Posterior cingulate gyrus (tissue), 11 donors: Measurements from ENCODE around the gene KDR.

Experiments
- DNase-seq, 10 donors: peaks; one replicate each; pipeline versions ENCODE4 v3.0.0 to v3.0.0-alpha.2; 2020 to 2021; ENCODE audit warnings: mixed read lengths in 3 of 10
- intact Hi-C: fragments of 100-400 bp; cut with DNase I; formaldehyde crosslinking; loops from one replicate; pipeline ENCODE4 v1.15.1; 2023

Gene KDR

GRCh38 chr4:55125087-55125721 is at the start of gene KDR:
KDR (minus strand) TSS chr4:55125595; CDS start chr4:55125293, 302 bp downstream.
- intact Hi-C loops = no loop called here

GRCh38 chr4:55173580-55173979 is 48.2 kb upstream of the KDR start:
- intact Hi-C loops = no loop called here
- DNase-seq = no peak

More at GRCh38 chr4:55125087-55125721, at the start of gene KDR:
- peak in 9 of 10 donors; percentile 5 to 85 (median 27) for DNase-seq

- no peak for DNase-seq
- intact Hi-C loops = no loop called here
These were observed 47.4 kb upstream of the KDR start for GRCh38 chr4:55172694-55173287.

- no peak for DNase-seq
- intact Hi-C loops = no loop called here
These were observed 45.1 kb upstream of the KDR start for GRCh38 chr4:55170462-55170861.

GRCh38 chr4:55169352-55169961 is 44.1 kb upstream of the KDR start:
- intact Hi-C loops = no loop called here
- DNase-seq = no peak

GRCh38 chr4:55162396-55162795 is 37.0 kb upstream of the KDR start:
- no peak for DNase-seq
- intact Hi-C loops = no loop called here

GRCh38 chr4:55161739-55162138 is 36.3 kb upstream of the KDR start:
- intact Hi-C loops = no loop called here
- DNase-seq = no peak

- intact Hi-C loops = no loop called here
- no peak for DNase-seq
These were observed 34.5 kb upstream of the KDR start for GRCh38 chr4:55159851-55160250.

- DNase-seq = no peak
- intact Hi-C loops = no loop called here
These were observed 33.6 kb upstream of the KDR start for GRCh38 chr4:55158957-55159356.

GRCh38 chr4:55157559-55158277 is 32.3 kb upstream of the KDR start:
- intact Hi-C loops = no loop called here
- DNase-seq = peak in 3 of 10 donors; percentile 37 to 80 (median 78)

- intact Hi-C loops = no loop called here
- DNase-seq = no peak
These were observed 29.5 kb upstream of the KDR start for GRCh38 chr4:55154933-55155332.

GRCh38 chr4:55154290-55154880 is 29.0 kb upstream of the KDR start:
- intact Hi-C loops = no loop called here
- DNase-seq = no peak

GRCh38 chr4:55143858-55144257 is 18.5 kb upstream of the KDR start:
- intact Hi-C loops = no loop called here
- no peak for DNase-seq

- DNase-seq = no peak
- intact Hi-C loops = no loop called here
These were observed 13.0 kb upstream of the KDR start for GRCh38 chr4:55138367-55138766.

- no peak for DNase-seq
- intact Hi-C loops = no loop called here
These were observed 11.2 kb upstream of the KDR start for GRCh38 chr4:55136634-55137033.

GRCh38 chr4:55133951-55134350 is 8.6 kb upstream of the KDR start:
- no peak for DNase-seq
- intact Hi-C loops = no loop called here

- intact Hi-C loops = no loop called here
- no peak for DNase-seq
These were observed 7.4 kb upstream of the KDR start for GRCh38 chr4:55132775-55133174.

GRCh38 chr4:55127521-55127920 is 2.1 kb upstream of the KDR start:
- DNase-seq = no peak
- intact Hi-C loops = no loop called here

GRCh38 chr4:55127053-55127452 is 1.7 kb upstream of the KDR start:
- intact Hi-C loops = no loop called here
- no peak for DNase-seq

GRCh38 chr4:55125763-55126541 is 557 bp upstream of the KDR start:
- intact Hi-C loops = no loop called here
- peak in 2 of 10 donors; percentile 16 to 72 for DNase-seq
